ENCODE results near the gene MTF2.
"Not testable (repeated sequence)": the region's sequence is repeated elsewhere in the genome, so short reads cannot be mapped to it uniquely, and the experiment has no call there.

MTF2 gene

DNA sequence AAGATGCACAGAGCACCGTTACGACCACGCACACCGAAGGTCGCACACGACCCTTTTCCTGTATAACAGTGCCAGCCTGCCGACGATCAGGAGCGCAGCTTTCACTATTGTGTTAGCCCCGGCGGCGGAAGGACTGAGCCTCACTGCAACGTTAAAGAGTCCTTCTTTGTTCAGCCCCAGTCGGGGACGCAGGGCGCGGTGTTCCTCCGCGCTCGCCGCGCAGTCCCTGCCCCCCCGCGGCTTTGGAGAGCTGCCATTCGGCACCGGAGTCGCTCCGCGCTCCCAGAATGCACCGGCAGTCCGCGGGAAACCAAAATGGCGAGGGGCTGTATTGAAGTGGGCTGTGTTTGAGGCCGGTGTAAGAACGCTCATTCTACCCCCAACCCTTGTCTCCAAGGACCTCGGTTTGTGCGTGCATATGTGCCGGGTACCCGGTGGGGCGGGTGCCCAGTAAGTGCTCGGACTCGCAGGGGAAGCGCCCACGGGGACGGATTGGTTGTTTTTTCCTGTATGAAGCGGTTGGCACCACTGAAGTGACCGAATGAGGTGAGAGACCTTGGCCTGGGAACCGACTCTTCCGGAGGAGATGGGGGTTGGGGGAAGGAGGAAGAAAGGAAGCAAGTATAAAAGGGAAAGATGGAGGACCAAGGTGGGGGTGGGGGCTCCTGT, at the start of gene MTF2:
Gene MTF2 (plus strand): TSS at position 298 of the 669 bp plus-strand sequence. CDS start 244 bp downstream, at position 542.
- DNase-seq (ENCODE audit: low read depth), result peak; percentile 84

DNA sequence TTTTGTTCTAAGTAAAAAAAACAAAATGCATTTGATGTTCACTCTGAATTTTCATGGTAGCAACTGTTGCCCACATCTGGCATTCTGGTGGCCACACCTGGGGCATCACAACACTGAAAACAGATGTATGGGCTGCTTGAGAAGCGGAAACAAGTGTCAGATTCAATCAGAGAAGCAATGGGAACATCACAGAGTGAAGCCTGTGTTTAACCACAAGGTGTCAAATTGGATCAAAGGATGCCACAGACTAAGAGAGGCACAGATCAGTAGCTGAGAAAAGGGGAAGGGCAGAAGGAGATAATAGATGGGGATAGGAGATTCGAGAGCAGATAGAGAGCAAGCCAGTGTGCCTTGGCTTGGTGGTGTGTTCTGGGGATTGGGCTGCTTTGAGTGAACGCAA, 49.8 kb upstream of the MTF2 start:
- DNase-seq (ENCODE audit: low read depth), result no peak

DNA sequence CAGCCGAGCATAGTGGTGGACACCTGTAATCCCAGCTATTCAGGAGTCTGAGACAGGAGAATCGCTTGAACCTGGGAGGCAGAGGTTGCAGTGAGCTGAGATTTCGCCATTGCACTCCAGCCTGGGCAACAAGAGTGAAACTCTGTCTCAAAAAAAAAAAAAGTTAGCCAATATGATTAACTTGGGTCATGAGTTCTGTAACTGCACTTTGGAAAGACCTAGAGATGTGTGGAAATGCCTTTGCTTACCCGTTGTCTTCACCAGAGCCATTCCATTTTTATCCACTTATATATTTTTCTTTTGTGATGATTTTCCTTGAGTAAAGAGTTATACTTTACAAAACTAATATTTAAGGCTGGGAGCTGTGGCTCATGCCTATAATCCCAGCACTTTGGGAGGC, 48.9 kb upstream of the MTF2 start:
- DNase-seq (ENCODE audit: low read depth), result not testable (repeated sequence)

GRCh38 chr1:93031711-93032110, 47.4 kb upstream of the MTF2 start:
- no peak for DNase-seq (ENCODE audit: low read depth)

- no peak for DNase-seq (ENCODE audit: low read depth)
Observed at GRCh38 chr1:93033029-93033428, 46.1 kb upstream of the MTF2 start.

DNA sequence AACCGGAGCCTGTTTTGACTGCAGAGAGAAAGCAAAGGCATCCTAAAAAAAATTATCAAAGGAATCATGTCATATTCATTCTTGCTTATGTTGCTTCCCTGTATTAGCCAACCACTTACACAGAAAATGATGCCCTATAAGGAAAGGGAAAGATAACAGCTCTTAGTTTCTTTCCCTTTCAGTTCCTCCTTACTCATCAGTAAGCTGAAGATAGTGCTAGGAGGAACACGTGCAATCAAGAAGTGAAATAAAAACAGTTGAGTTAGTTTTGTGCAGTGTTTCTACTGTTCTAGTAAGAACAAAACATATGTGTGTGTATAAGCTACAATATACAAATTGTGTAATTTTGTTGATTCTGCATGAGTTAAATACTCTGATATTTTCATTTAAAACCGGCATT, 45.3 kb upstream of the MTF2 start:
- DNase-seq (ENCODE audit: low read depth), result no peak

- DNase-seq (ENCODE audit: low read depth), result no peak
Observed at GRCh38 chr1:93034397-93034796, 44.7 kb upstream of the MTF2 start.

- DNase-seq (ENCODE audit: low read depth), result no peak
Observed at GRCh38 chr1:93036672-93037071, 42.4 kb upstream of the MTF2 start.

DNA sequence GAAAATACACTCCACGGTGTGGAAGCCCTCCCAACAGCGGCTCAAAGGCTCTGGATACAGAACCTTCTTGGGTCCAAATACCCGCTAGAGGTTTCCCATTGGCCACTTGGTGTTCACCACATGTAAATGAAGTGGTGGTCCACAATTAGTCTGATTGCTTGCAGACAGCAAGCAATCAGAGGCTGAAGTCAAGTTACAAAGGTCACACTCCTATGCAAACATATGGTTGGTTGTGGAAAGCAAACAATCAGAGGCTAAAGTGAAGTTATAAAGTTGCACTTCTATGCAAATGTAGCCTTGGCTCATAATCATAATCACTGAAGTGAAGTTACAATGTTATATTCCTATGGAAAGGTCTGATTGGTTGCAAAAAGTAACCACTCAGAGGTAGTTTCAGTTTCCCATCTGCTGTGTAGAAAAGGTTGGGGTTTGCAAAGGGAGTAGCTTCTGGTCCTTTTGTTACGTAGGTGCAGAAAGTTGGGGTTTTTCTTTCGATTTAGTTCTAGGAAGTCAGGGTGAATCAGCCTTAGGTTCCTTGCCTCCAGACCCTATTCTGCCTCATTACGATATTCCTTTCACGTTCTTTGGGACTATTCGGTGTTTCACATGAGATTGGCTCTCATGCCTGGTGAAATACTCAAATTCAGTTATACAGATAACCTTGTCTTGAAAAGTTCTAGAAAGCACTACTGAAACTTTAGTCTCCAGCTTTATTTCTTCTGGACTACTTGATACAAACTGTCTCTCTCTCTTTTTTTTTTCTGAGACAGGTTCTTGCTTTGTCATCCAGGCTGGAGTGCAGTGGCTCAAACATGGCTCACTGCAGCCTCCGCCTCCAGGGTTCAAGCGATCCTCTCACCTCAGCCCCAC, 36.7 kb upstream of the MTF2 start:
- no peak for DNase-seq (ENCODE audit: low read depth)

DNA sequence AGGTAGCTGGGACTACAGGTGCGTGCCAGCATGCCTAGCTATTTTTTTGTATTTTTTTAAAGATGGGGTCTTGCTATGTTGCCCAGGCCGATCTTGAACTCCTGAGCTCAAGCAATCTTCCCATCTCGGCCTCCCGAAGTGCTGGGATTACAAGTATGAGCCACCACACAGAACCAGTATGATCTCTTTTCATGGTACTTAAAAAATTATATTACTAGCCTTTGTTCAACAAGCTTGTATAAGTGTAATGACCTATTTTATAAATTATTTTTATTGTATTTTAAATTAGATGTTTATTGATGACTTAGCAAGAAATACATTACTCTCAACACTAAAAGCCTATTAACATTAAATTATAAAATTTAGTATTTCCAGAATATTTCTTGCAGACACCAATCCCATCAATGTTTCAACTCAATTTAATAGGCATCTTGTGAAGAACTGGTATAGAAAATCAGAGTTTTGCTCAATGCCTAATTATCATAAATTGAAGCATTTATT, 36.0 kb upstream of the MTF2 start:
- no peak for DNase-seq (ENCODE audit: low read depth)

DNA sequence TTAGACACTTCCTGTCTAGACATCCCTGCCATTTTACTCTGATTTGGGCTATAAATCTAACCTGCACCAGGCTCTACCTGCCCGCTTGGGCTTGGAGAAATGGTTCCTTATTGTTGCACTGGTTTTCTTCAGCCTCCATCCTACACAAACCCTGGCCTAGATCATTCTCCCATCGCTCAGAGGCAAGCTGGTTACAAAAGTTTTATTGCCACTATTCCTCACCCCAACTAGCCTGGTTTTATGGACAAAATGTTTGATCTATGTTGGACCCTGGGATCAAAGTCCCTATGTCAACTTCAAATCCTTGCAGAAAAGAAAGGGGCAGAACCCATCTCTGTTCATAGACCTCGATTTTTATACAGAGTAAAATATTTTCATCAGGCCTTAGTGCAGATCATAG, 31.5 kb upstream of the MTF2 start:
- no peak for DNase-seq (ENCODE audit: low read depth)

DNA sequence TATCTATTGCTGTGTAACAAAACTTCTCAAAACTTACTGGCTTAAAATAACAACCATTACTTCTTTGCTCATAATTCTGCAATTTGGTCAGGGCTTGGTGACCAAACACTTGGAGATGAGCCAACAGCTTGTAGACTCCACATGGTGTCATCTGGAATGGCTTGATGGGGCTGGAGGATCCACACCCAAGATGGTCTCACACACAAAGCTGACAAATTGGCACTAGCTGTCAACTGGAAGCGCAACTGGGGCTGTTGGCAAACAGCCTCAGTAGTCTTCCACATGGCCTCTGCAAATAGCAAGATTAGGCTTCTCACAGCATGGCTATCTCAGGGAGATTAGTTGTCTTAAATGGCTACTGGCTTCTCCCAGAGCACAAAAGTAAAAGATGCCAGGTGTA, 27.1 kb upstream of the MTF2 start:
- DNase-seq (ENCODE audit: low read depth), result no peak

DNA sequence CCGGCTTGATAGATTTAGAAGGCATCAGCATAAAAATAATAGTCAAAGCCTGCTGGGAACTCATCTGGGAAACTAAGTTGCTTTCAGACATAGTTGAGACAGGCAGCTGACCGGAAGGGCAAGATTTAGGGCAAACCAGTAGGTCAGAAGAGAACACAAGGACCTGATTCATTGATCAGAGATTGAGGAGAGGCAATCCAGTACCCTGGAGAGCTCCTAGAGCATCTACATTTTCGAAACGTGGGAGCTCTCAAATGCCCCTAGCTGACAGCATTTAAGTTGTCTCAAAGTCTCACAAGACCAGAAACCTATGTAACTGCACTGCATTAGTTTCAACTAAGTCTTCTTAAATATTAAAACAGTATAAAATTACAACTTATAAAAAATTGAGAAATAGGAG, 22.9 kb upstream of the MTF2 start:
- no peak for DNase-seq (ENCODE audit: low read depth)

- DNase-seq (ENCODE audit: low read depth), result no peak
Observed at GRCh38 chr1:93056649-93057048, 22.4 kb upstream of the MTF2 start.

- no peak for DNase-seq (ENCODE audit: low read depth)
Observed at GRCh38 chr1:93061895-93062792, 16.9 kb upstream of the MTF2 start.

- no peak for DNase-seq (ENCODE audit: low read depth)
Observed at GRCh38 chr1:93076268-93076667, 2.8 kb upstream of the MTF2 start.

DNA sequence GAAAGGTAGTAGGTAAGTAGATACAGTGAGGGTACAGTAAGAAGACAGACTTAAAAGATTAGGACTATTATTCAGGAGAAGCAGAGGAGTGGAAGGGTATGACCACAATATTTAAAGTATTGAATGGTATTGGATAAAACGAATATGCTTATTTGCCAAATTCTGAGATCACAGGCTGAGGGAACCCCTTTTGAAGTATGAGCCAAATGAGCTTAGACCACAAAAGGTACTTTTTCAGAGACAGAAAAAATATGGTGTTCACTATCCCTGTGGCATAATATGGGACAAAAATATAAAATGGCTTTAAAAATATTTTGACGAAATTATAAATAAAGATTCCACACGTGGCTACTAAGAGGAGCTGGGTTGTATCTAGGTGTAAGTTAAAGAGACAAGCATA, 880 bp upstream of the MTF2 start:
- DNase-seq (ENCODE audit: low read depth), result no peak

- no peak for DNase-seq (ENCODE audit: low read depth)
Observed at GRCh38 chr1:93078638-93078985, 471 bp upstream of the MTF2 start.

DNA sequence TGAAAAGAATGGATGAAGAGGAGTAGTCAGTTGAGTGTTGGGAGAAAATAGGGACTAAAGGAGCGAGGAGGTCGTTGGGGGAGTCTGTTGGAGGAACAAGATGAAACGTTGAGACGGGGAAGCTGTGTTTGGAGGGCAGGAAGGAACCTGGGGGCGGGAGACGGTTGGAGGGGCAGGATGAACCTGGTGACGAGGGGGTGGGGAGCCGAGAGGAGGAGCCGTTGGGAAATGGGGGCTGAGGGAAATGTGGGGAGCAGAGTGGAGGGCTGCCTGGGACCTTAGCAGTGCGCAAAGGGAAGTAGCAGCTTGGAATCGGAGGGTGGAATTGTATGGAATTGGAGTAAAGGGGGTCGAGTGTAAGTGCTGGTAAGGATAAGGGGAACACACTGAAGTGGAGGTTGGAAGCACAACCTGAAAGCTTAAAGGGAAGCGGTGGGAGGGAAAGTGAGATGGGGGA, 630 bp downstream of the MTF2 start:
- DNase-seq (ENCODE audit: low read depth), result no peak

- DNase-seq (ENCODE audit: low read depth), result no peak
Observed at GRCh38 chr1:93080179-93080823, 1.2 kb downstream of the MTF2 start.

GRCh38 chr1:93081716-93082115, 2.6 kb downstream of the MTF2 start:
- DNase-seq (ENCODE audit: low read depth), result no peak

DNA sequence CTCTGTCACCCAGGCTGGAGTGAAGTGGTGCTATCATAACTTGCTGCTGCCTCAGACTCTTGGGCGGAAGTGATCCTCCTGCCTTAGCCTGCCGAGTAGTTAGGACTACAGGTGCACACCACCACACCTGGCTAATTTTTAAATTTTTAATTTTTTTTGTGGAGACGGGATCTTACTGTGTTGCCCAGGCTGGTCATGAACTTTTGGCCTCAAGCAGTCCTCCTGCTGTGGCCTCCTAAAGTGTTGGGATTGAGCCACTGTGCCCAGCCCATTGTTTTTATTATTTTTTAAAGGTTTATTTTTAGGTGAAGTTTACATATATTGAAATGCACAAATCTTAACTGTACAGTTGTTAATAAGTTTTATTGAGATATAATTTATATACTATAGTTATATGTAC, 3.2 kb downstream of the MTF2 start:
- no peak for DNase-seq (ENCODE audit: low read depth)
